Fibroblast of lung (primary cell): Measurements from ENCODE around the gene VPS54. TPM values are rescaled to one million over a fixed set of nuclear protein-coding genes. Genes with fewer than 3 reads are reported as not detected.

Experiments used
- DNase-seq, 2 donors: peaks; one replicate each; pipeline versions ENCODE4 v3.0.0 to v3.0.0-alpha.2; 2010; ENCODE audit warnings: low read depth in 2 of 2
- H2AFZ ChIP-seq: 2 replicates; pipeline ENCODE4 v1.5.1; 2012; ENCODE audit warnings: low read length, control low read depth, inconsistent platforms
- H3K27ac ChIP-seq: 2 replicates; pipeline ENCODE4 v1.5.1; 2011; ENCODE audit warnings: low read length, control low read depth; ENCODE audit not compliant: insufficient read depth
- H3K27me3 ChIP-seq: 2 replicates; pipeline ENCODE4 v1.5.1; 2011; ENCODE audit warnings: mild to moderate bottlenecking, low read length; ENCODE audit not compliant: control insufficient read depth, insufficient read depth
- H3K36me3 ChIP-seq: 2 replicates; pipeline ENCODE4 v1.5.1; 2011; ENCODE audit warnings: low read length; ENCODE audit not compliant: control insufficient read depth, insufficient read depth
- H3K4me1 ChIP-seq: 2 replicates; pipeline ENCODE4 v1.5.1; 2011; ENCODE audit warnings: low read length; ENCODE audit not compliant: control insufficient read depth, insufficient read depth; ENCODE audit errors: extremely low read depth
- H3K4me2 ChIP-seq: 2 replicates; pipeline ENCODE4 v1.5.1; 2011; ENCODE audit warnings: low read length, control low read depth; ENCODE audit not compliant: insufficient read depth; ENCODE audit errors: extremely low read depth
- H3K4me3 ChIP-seq, 4 experiments: fragments of 200-600 bp in 1 of 4; sonication (generic) in 1 of 4; replicated peaks in 1 of 4; 2 replicates each; pipeline ENCODE4 v1.5.1; 2011 to 2016; ENCODE audit warnings: low read length in 4 of 4, low read depth in 3 of 4, mild to moderate bottlenecking in 3 of 4, control low read depth in 2 of 4, inconsistent platforms in 1 of 4, mixed read lengths in 1 of 4; ENCODE audit not compliant: insufficient read depth in 1 of 4; ENCODE audit errors: control extremely low read depth in 1 of 4
- H3K79me2 ChIP-seq: 2 replicates; pipeline ENCODE4 v1.5.1; 2012; ENCODE audit warnings: mild to moderate bottlenecking, low read length, inconsistent platforms; ENCODE audit not compliant: control insufficient read depth, insufficient read depth
- H3K9ac ChIP-seq: 2 replicates; pipeline ENCODE4 v1.5.1; 2011; ENCODE audit warnings: mild to moderate bottlenecking, low read length, control low read depth; ENCODE audit not compliant: insufficient read depth
- H3K9me3 ChIP-seq: 2 replicates; pipeline ENCODE4 v1.5.1; 2012; ENCODE audit warnings: low read depth, low read length; ENCODE audit not compliant: control insufficient read depth, insufficient read depth
- H4K20me1 ChIP-seq: 2 replicates; pipeline ENCODE4 v1.5.1; 2011; ENCODE audit warnings: low read length; ENCODE audit not compliant: control insufficient read depth, insufficient read depth; ENCODE audit errors: extremely low read depth
- EZH2 ChIP-seq: IDR thresholded peaks from 2 replicates; pipeline ENCODE4 v1.5.1; 2012; ENCODE audit warnings: low read length, control low read depth, mild to moderate bottlenecking; ENCODE audit errors: missing control alignments
- polyA plus RNA-seq, 2 donors: library from polyadenylated mRNA; depleted of rRNA in 1 of 2; stranded (reverse) in 1 of 2; unstranded in 1 of 2; fragments of >200 nt; gene quantifications; 2 replicates each; pipeline ENCODE4 v1.2.1, GENCODE V29; 2011 to 2012; ENCODE audit warnings: missing spikeins in 1 of 2
- total RNA-seq: library from RNA; depleted of rRNA; stranded (reverse); fragments of >200 nt; gene quantifications from 2 replicates; pipeline ENCODE4 v1.2.1, GENCODE V29; 2014
- TF ChIP-seq, protein P1 (sequence below), 2 donors: IDR thresholded peaks in 1 of 2; conservative IDR thresholded peaks in 1 of 2; 1 replicate in 1 of 2; 2 replicates in 1 of 2; pipeline ENCODE4 v1.5.1; 2011 to 2012; ENCODE audit warnings: low read length in 2 of 2, control low read depth in 1 of 2, inconsistent platforms in 1 of 2, low read depth in 1 of 2, mild to moderate bottlenecking in 1 of 2

VPS54 gene
- total and polyA plus RNA-seq, 2 donors (not counting 1 experiment from before 2014, with no cell fraction given): 18.4 to 29.7 TPM

DNA sequence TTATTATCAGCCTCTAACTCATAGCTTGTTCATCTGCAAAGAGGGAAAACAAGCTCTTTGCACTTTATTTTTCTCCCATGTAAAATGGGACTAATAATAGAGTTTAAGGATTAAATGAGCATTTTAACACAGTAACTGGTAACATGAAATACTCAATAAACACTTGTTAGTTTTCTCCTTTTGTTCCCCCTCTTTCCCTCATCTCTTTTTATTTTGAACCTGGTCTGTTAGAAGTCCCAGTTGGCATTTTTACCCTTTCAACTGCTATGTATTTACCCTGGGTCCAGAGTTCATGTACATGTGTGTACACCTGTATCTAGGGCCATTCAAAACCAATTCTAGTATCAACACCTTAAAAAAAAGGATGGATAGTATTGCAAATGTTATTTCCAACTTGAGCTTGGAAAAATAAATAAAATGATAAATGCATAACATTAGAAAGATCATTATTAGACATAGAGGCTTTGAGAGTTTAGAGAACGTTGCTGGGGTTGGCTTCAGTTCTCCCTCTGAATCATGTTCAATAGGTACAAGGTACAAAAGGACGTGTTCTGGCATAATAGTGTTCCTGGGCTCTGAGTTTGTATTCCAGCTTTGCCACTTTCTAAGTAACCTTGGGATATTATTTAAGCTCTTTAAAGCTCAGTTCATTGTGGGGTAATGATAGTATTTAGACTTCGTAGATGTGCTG is 5.2 kb upstream of the VPS54 start:
- Histone ChIP-seq H4K20me1 (no peaks in the 10 kb centered on the region), H3K9ac (no peak overlapping the region), H3K4me3 (no peak overlapping the region), H3K36me3 (no peaks in the 10 kb centered on the region), H3K27me3 (no peaks in the 10 kb centered on the region), H3K27ac (no peak overlapping the region), H2AFZ (no peak overlapping the region), H3K79me2 (no peaks in the 10 kb centered on the region), H3K4me2 (no peak overlapping the region), H3K9me3 (no peaks in the 10 kb centered on the region), H3K4me1 (peaks cover 3% of the 10 kb centered on the region)
- no peak for TF ChIP-seq EZH2
- TF ChIP-seq, protein P1, sequence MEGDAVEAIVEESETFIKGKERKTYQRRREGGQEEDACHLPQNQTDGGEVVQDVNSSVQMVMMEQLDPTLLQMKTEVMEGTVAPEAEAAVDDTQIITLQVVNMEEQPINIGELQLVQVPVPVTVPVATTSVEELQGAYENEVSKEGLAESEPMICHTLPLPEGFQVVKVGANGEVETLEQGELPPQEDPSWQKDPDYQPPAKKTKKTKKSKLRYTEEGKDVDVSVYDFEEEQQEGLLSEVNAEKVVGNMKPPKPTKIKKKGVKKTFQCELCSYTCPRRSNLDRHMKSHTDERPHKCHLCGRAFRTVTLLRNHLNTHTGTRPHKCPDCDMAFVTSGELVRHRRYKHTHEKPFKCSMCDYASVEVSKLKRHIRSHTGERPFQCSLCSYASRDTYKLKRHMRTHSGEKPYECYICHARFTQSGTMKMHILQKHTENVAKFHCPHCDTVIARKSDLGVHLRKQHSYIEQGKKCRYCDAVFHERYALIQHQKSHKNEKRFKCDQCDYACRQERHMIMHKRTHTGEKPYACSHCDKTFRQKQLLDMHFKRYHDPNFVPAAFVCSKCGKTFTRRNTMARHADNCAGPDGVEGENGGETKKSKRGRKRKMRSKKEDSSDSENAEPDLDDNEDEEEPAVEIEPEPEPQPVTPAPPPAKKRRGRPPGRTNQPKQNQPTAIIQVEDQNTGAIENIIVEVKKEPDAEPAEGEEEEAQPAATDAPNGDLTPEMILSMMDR (conservative IDR thresholded peaks at IDR 0.05 in 1 of 2, IDR thresholded peaks at IDR 0.05 in 1 of 2; ENCODE audit: low read depth in 1 of 2, low read length in 2 of 2): no peak
- DNase-seq: no peak

DNA sequence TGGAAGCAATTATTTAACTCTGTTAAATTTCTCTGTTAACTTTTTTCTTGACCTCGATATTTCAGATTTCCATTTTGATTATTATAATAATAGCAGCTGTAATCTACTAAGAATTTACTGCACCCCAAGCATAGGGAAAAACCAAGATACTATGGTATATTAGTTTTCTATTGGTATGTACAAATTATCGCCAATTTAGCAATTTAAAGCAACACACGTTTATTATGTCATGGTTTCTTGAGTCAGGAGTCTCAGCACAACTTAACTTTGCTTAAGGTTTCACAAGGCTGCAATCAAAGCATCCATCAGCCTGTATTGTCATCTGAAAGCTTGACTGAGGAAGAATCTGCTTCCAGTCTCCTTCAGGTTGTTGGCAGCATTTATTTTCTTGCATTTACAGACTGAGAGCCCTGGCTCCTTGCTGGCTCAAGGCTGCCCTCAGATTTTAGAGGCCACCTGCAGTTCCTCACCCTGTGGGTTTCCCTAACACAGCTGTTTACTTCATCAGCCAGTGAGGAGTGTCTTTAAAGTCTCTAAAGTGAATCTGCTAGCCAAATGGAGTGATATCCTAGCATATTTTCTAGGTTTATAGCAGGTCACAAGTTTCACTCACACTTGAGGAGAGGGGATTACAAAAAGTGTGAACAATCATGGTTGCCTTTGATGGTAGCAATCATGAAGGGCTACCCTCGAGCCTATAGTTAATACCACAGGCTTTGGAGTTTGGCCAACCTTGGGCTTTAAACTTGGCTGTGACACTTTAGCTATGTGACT is 4.4 kb upstream of the VPS54 start:
- Histone ChIP-seq H2AFZ (no peak overlapping the region), H3K36me3 (no peaks in the 10 kb centered on the region)

DNA sequence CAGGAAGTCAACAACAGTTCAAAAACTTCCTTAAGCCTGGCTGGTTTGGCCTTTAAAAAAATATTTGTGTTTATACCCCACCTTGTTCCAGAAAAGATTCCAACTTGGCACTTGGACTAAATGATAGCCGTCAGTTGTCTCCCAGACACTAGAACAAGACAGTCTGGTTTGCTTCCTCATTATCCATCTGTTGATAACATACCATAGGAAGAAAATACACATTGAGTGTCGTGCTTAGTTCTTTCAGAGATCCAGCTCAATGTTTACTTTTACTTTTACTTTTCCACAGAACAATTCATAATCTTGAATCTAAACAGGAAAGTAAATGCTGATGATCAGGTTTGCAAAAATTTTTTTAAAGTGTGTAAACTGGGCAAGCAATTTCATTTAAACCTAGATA is 2.4 kb upstream of the VPS54 start:
- H3K4me2 ChIP-seq: peak overlapping the region; percentile 49
- DNase-seq: no peak

More for the DNA sequence above, 4.4 kb upstream of the VPS54 start:
- Histone ChIP-seq H3K27me3 (no peaks in the 10 kb centered on the region), H4K20me1 (no peaks in the 10 kb centered on the region), H3K79me2 (peaks cover 1% of the 10 kb centered on the region), H3K9me3 (no peaks in the 10 kb centered on the region), H3K4me2 (no peak overlapping the region), H3K9ac (no peak overlapping the region), H3K4me3 (no peak overlapping the region), H3K27ac (no peak overlapping the region), H3K4me1 (peaks cover 3% of the 10 kb centered on the region)
- no peak for DNase-seq
- no peak for TF ChIP-seq EZH2
- TF ChIP-seq, protein P1 (conservative IDR thresholded peaks at IDR 0.05 in 1 of 2, IDR thresholded peaks at IDR 0.05 in 1 of 2; ENCODE audit: low read depth in 1 of 2, low read length in 2 of 2): no peak

More for the DNA sequence above, 2.4 kb upstream of the VPS54 start:
- no peaks in the 10 kb centered on the region for H3K36me3 ChIP-seq
- no peaks in the 10 kb centered on the region for H4K20me1 ChIP-seq
- peaks cover 3% of the 10 kb centered on the region for H3K4me1 ChIP-seq
- peak overlapping the region in 1 of 4 experiments; percentile 7 for H3K4me3 ChIP-seq
- no peak overlapping the region for H3K9ac ChIP-seq
- H3K27ac ChIP-seq: no peak overlapping the region
- H3K79me2 ChIP-seq: peaks cover 21% of the 10 kb centered on the region
- H3K9me3 ChIP-seq: no peaks in the 10 kb centered on the region
- no peaks in the 10 kb centered on the region for H3K27me3 ChIP-seq
- no peak for TF ChIP-seq EZH2
- TF ChIP-seq, protein P1 (conservative IDR thresholded peaks at IDR 0.05 in 1 of 2, IDR thresholded peaks at IDR 0.05 in 1 of 2; ENCODE audit: low read depth in 1 of 2, low read length in 2 of 2): no peak
- peak overlapping the region; percentile 89 for H2AFZ ChIP-seq
